T-cell (primary cell): ENCODE data around the gene ZFP1. TPM values are rescaled to one million over a fixed set of nuclear protein-coding genes. Genes with fewer than 3 reads are reported as not detected.
A peak's percentile ranks its signal among the peaks of the same experiment; 100 is the strongest.

Experiments
- ATAC-seq, 4 experiments: fragments of 200-7000 bp in 3 of 4; fragments of 150-1000 bp in 1 of 4; cut with Tn5 transposase; replicated peaks in 1 of 4; 1 replicate in 3 of 4; 2 replicates in 1 of 4; pipeline ENCODE4 v1.10.0; 2021; ENCODE audit warnings: moderate library complexity in 3 of 4, mild to moderate bottlenecking in 2 of 4, moderate number of reproducible peaks in 1 of 4
- CTCF ChIA-PET, 2 donors: fragments of 300-600 bp; sonication (Branson Sonifier 250); formaldehyde crosslinking; loops; one replicate each; lab custom pipeline; 2022; ENCODE audit warnings: antibody characterized with exemption in 2 of 2; lab: Charles Lee
- POLR2A ChIA-PET, 2 donors: fragments of 300-600 bp; sonication (Branson Sonifier 250); formaldehyde crosslinking; loops; one replicate each; lab custom pipeline; 2022; ENCODE audit warnings: antibody characterized with exemption in 2 of 2; lab: Charles Lee
- DNase-seq, 35 experiments: peaks; one replicate each; pipeline versions ENCODE4 v3.0.0 to v3.0.0-alpha.2; 2013 to 2023
- H3K27ac ChIP-seq: one replicate; pipeline ENCODE4 v1.5.1; 2013; ENCODE audit warnings: low read length
- H3K27me3 ChIP-seq, 2 experiments: replicated peaks in 1 of 2; 1 replicate in 1 of 2; 2 replicates in 1 of 2; pipeline versions ENCODE4 v1.6.1 to v1.7.0; 2013; ENCODE audit warnings: low read length in 1 of 2, mixed read lengths in 1 of 2; ENCODE audit not compliant: control insufficient read depth in 2 of 2, insufficient read depth in 2 of 2; ENCODE audit errors: extremely low read depth in 1 of 2
- H3K36me3 ChIP-seq, 2 donors: 1 replicate in 1 of 2; 2 replicates in 1 of 2; pipeline versions ENCODE4 v1.6.1 to v1.7.0; 2013; ENCODE audit warnings: low read length in 1 of 2; ENCODE audit not compliant: control insufficient read depth in 2 of 2, insufficient read depth in 1 of 2; ENCODE audit errors: extremely low read depth in 1 of 2
- H3K4me1 ChIP-seq, 2 experiments: 1 replicate in 1 of 2; 2 replicates in 1 of 2; pipeline versions ENCODE4 v1.6.1 to v1.7.0; 2013; ENCODE audit warnings: low read length in 2 of 2, mixed read lengths in 1 of 2; ENCODE audit not compliant: insufficient read depth in 2 of 2, control insufficient read depth in 1 of 2; ENCODE audit errors: extremely low read depth in 1 of 2
- H3K4me3 ChIP-seq, 2 donors: 1 replicate in 1 of 2; 2 replicates in 1 of 2; pipeline versions ENCODE4 v1.5.1 to v1.7.0; 2013; ENCODE audit warnings: mild to moderate bottlenecking in 2 of 2, low read length in 1 of 2, moderate library complexity in 1 of 2; ENCODE audit not compliant: control insufficient read depth in 1 of 2; ENCODE audit errors: extremely low read depth in 1 of 2
- H3K9me3 ChIP-seq: 2 replicates; pipeline ENCODE4 v1.7.0; 2013
- H3K27ac Mint-ChIP-seq, 2 donors: one replicate each; pipeline ENCODE4 v1.8.0; 2020 to 2021; ENCODE audit warnings: mild to moderate bottlenecking in 2 of 2, mixed read lengths in 2 of 2
- H3K27me3 Mint-ChIP-seq, 2 donors: one replicate each; pipeline ENCODE4 v1.8.0; 2021 to 2022; ENCODE audit warnings: mixed read lengths in 2 of 2
- H3K36me3 Mint-ChIP-seq: one replicate; pipeline ENCODE4 v1.8.0; 2021; ENCODE audit warnings: mixed read lengths
- H3K4me1 Mint-ChIP-seq, 3 donors: one replicate each; pipeline ENCODE4 v1.8.0; 2020 to 2022; ENCODE audit warnings: mixed read lengths in 3 of 3, mild to moderate bottlenecking in 1 of 3
- H3K4me3 Mint-ChIP-seq, 3 donors: one replicate each; pipeline ENCODE4 v1.8.0; 2020 to 2022; ENCODE audit warnings: mild to moderate bottlenecking in 3 of 3, mixed read lengths in 3 of 3, moderate library complexity in 3 of 3
- H3K9me3 Mint-ChIP-seq, 3 donors: one replicate each; pipeline ENCODE4 v1.8.0; 2020 to 2022; ENCODE audit warnings: mixed read lengths in 3 of 3
- WGBS: methylation state at CpG from one replicate; pipeline ENCODE4 v1.1.5; 2013; ENCODE audit warnings: missing lambda C conversion rate; ENCODE audit not compliant: insufficient coverage; 5-methylcytosine and 5-hydroxymethylcytosine counted together
- total RNA-seq, 35 experiments: library from RNA in 6 of 35; stranded (reverse) in 6 of 35; fragments of 120-200 nt in 1 of 35; gene quantifications; one replicate each; pipeline versions ENCODE4 v1.2.1 to v1.2.4 and lab custom pipeline; 2013 to 2026

ZFP1 gene
- total RNA-seq, 5 donors from 2014 or later (not counting 1 experiment from before 2014, with no cell fraction given): 10.1 to 15.6 (median 14.4) TPM

DNA sequence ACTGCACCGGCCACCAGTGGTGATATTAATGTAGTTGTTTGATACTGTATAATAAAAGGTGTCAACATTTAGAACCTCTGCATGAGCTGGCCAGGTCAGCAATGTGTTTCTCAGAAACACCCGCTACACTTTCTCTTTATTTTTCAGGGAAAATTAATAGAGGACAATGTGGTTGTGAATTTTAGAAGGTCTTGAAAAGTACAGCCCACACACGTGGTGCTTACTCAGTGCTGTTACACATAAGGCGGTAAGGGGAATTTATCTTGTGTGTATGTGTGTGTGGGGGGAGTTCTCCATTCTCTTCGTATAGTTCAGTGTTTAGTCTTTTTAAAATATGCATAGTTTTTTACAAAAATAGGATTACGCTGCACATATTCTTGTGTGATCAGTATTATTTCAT lies 4.4 kb upstream of the ZFP1 start:
- H3K4me1 ChIP-seq: peaks cover 1 to 2% of the 10 kb centered on the region in 2 experiments
- CTCF ChIA-PET: no interaction called here
- DNase-seq (no peak), ATAC-seq (no peak)
- Mint-ChIP-seq H3K27ac (no peak overlapping the region), H3K9me3 (no peaks in the 10 kb centered on the region), H3K27me3 (peaks cover 0 to under 1% of the 10 kb centered on the region in 2 donors), H3K4me1 (peaks cover 0 to 4% (median 1%) of the 10 kb centered on the region in 3 donors), H3K36me3 (no peaks in the 10 kb centered on the region), H3K4me3 (no peak overlapping the region)
- H3K27me3 ChIP-seq: no peaks in the 10 kb centered on the region
- no peaks in the 10 kb centered on the region for H3K9me3 ChIP-seq
- POLR2A ChIA-PET: no interaction called here
- no peak overlapping the region for H3K27ac ChIP-seq
- H3K4me3 ChIP-seq: no peak overlapping the region
- WGBS: no CpG with 5 or more reads among the region's 6 CpGs
- no peaks in the 10 kb centered on the region for H3K36me3 ChIP-seq

DNA sequence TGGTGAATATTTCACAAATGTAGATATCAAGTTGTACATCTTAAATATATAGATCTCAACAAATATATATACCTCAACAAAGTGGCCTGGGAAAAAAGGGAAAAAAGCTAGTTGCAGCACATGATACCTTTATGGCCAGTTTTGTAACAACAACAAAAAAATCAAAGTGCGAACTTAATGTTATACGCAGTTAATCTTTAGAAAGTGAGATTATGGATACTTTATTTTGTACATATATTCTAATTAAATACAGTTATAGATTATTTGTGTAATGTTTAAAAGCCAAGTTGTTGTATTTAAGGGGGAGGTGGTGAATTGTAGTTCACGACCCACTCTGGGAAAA lies 385 bp upstream of the ZFP1 start:
- ATAC-seq: no peak
- WGBS: 0% methylated on average over 1 of the region's 3 CpGs
- Histone ChIP-seq H3K27me3 (no peaks in the 10 kb centered on the region), H3K36me3 (peaks cover under 1 to 4% of the 10 kb centered on the region in 2 donors), H3K9me3 (peaks cover 7% of the 10 kb centered on the region), H3K4me3 (peak overlapping the region in 1 of 2 donors; percentile 92), H3K27ac (no peak overlapping the region), H3K4me1 (peaks cover 5 to 10% of the 10 kb centered on the region in 2 experiments)
- Mint-ChIP-seq H3K36me3 (peaks cover 25% of the 10 kb centered on the region), H3K9me3 (peaks cover 9 to 19% (median 11%) of the 10 kb centered on the region in 3 donors), H3K27me3 (no peaks in the 10 kb centered on the region), H3K4me1 (peaks cover 17 to 23% (median 20%) of the 10 kb centered on the region in 3 donors), H3K27ac (no peak overlapping the region), H3K4me3 (peak overlapping the region; percentile 79 to 86 (median 82))
- ChIA-PET CTCF (interaction anchor here in 1 of 2 donors (0.6 kb wide), 1 partner anchor 549 kb away, joined by 3 read pairs; no protein-coding TSS in a partner anchor), POLR2A (interaction anchor here in 1 of 2 donors (0.5 kb wide), 1 partner anchor 163 kb away, joined by 7 read pairs; the partner anchor contains the start of gene WDR59)
- DNase-seq: peak in 1 of 35 experiments; percentile 6

DNA sequence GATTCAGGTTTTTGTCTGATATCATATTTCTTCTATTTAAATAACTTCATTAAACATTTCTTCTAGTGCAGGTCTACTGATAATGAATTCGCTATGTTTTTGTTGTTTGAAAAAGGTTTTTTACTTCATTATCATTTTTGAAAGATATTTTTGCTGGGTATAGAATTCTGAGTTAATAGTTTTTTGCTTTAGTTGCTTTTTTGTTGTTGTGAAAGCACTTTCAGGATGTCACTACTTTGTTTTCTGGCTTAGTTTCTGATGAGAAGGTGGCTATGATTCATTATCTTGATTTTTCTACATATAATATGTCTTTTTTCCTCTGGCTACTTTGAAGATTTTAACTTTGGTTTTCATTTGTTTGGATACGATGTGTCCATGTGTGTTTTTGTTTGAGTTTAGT lies 3.5 kb downstream of the ZFP1 start:
- ATAC-seq (no peak), DNase-seq (no peak)
- CTCF ChIA-PET: no interaction called here
- Mint-ChIP-seq H3K4me1 (peaks cover 17 to 26% (median 23%) of the 10 kb centered on the region in 3 donors), H3K27me3 (no peaks in the 10 kb centered on the region), H3K27ac (no peak overlapping the region), H3K9me3 (peaks cover 9 to 19% (median 11%) of the 10 kb centered on the region in 3 donors), H3K4me3 (no peak overlapping the region), H3K36me3 (peaks cover 44% of the 10 kb centered on the region)
- Histone ChIP-seq H3K9me3 (peaks cover 7% of the 10 kb centered on the region), H3K36me3 (peaks cover 4 to 8% of the 10 kb centered on the region in 2 donors), H3K4me1 (peaks cover 5 to 10% of the 10 kb centered on the region in 2 experiments), H3K4me3 (no peak overlapping the region), H3K27me3 (no peaks in the 10 kb centered on the region), H3K27ac (no peak overlapping the region)
- POLR2A ChIA-PET: no interaction called here
- WGBS: no CpG with 5 or more reads among the region's 2 CpGs

- no peak overlapping the region for H3K4me3 Mint-ChIP-seq
Observed at GRCh38 chr16:75152635-75153034, 4.3 kb downstream of the ZFP1 start.

DNA sequence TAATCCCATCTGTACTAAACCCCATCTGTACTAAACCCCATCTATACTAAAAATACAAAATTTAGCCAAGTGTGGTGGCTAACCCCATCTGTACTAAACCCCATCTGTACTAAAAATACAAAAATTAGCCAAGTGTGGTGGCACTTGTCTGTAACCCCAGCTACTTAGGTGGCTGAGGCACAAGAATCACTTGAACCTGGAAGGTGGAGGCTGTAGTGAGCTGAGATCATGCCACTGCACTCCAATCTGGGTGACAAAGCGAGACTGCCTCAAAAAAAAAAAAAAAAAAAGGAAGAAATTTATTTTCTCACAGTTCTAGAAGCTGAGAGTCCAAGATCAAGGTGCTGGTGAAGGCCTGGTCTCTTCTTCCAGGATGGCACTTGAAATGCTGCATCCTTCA lies 12.1 kb downstream of the ZFP1 start:
- Histone ChIP-seq H3K27ac (no peak overlapping the region), H3K9me3 (no peaks in the 10 kb centered on the region), H3K4me1 (no peaks in the 10 kb centered on the region), H3K27me3 (no peaks in the 10 kb centered on the region), H3K36me3 (peaks cover 6 to 8% of the 10 kb centered on the region in 2 donors), H3K4me3 (no peak overlapping the region)
- no peak for DNase-seq
- CTCF ChIA-PET: no interaction called here
- POLR2A ChIA-PET: no interaction called here
- no CpG with 5 or more reads among the region's 1 CpG for WGBS
- ATAC-seq: no peak
- Mint-ChIP-seq H3K27ac (no peak overlapping the region), H3K27me3 (no peaks in the 10 kb centered on the region), H3K36me3 (peaks cover 61% of the 10 kb centered on the region), H3K9me3 (peaks cover 0 to 4% (median 3%) of the 10 kb centered on the region in 3 donors), H3K4me3 (no peak overlapping the region), H3K4me1 (peaks cover 0 to 2% (median 0%) of the 10 kb centered on the region in 3 donors)

More at GRCh38 chr16:75152635-75153034, 4.3 kb downstream of the ZFP1 start:
- ATAC-seq (no peak), DNase-seq (no peak)
- CTCF ChIA-PET: no interaction called here
- H3K27me3 ChIP-seq: no peaks in the 10 kb centered on the region
- H3K4me3 ChIP-seq: no peak overlapping the region
- H3K4me1 ChIP-seq: peaks cover 5 to 10% of the 10 kb centered on the region in 2 experiments
- H3K9me3 ChIP-seq: peaks cover 7% of the 10 kb centered on the region
- Mint-ChIP-seq H3K27ac (no peak overlapping the region), H3K4me1 (peaks cover 17 to 26% (median 20%) of the 10 kb centered on the region in 3 donors), H3K9me3 (peaks cover 9 to 19% (median 11%) of the 10 kb centered on the region in 3 donors), H3K36me3 (peaks cover 50% of the 10 kb centered on the region), H3K27me3 (no peaks in the 10 kb centered on the region)
- POLR2A ChIA-PET: no interaction called here
- no peak overlapping the region for H3K27ac ChIP-seq
- peaks cover 4 to 11% of the 10 kb centered on the region in 2 donors for H3K36me3 ChIP-seq

DNA sequence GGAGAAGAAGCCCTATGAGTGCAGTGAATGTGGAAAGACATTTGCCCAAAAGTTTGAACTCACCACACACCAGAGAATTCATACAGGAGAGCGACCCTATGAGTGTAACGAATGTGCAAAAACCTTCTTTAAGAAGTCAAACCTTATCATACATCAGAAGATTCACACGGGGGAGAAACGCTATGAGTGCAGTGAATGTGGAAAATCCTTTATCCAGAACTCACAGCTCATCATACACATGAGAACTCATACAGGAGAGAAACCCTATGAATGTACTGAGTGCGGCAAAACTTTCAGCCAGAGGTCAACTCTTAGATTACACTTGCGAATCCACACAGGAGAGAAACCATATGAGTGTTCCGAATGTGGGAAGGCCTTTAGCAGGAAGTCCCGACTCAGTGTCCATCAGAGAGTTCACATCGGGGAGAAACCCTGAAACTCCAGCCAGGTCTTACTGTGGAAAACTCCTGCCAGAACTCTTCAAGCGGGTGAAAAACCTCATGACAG lies 21.6 kb downstream of the ZFP1 start:
- POLR2A ChIA-PET: no interaction called here
- H3K4me3 ChIP-seq: no peak overlapping the region
- H3K27me3 Mint-ChIP-seq: no peaks in the 10 kb centered on the region
- H3K36me3 Mint-ChIP-seq: peaks cover 72% of the 10 kb centered on the region
- no peaks in the 10 kb centered on the region for H3K27me3 ChIP-seq
- no peaks in the 10 kb centered on the region for H3K4me1 ChIP-seq
- H3K4me3 Mint-ChIP-seq: no peak overlapping the region
- ATAC-seq: no peak
- H3K27ac ChIP-seq: no peak overlapping the region
- WGBS: 100% methylated on average over 3 of the region's 10 CpGs
- CTCF ChIA-PET: interaction anchor here in 1 of 2 donors (0.6 kb wide), 1 partner anchor 508 kb away, joined by 5 read pairs; no protein-coding TSS in a partner anchor
- H3K36me3 ChIP-seq: peaks cover 31 to 39% of the 10 kb centered on the region in 2 donors
- H3K9me3 Mint-ChIP-seq: peaks cover 32 to 62% (median 42%) of the 10 kb centered on the region in 3 donors
- DNase-seq: no peak
- peaks cover 30% of the 10 kb centered on the region for H3K9me3 ChIP-seq
- H3K27ac Mint-ChIP-seq: no peak overlapping the region
- H3K4me1 Mint-ChIP-seq: no peaks in the 10 kb centered on the region
